Measurements from ENCODE around the gene DIP2A.
"Not testable (repeated sequence)": the region's sequence is repeated elsewhere in the genome, so short reads cannot be mapped to it uniquely, and the experiment has no call there.

The DIP2A gene

DNA sequence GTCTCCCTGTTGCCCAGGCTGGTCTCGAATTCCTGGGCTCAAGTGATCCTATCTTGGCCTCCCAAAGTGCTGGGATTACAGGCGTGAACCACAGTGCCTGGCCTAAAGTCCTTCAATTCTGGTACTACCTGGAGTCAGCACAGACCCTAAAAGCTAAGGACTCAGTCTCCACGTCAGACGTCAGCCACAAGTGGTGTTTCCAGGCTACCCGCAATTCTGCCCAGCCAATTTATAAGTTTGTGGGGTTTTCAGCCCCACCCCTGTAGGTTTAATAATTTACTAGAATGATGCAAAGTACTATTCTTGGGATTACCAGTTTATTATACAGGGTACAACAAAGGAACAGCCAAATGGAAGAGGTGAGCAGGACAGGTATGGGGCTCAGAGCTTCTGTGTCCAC, 10.6 kb upstream of the DIP2A start:
- no peak for DNase-seq (ENCODE audit: low spot score)

GRCh38 chr21:46448855-46449254, 9.8 kb upstream of the DIP2A start:
- not testable (repeated sequence) for DNase-seq (ENCODE audit: low spot score)

DNA sequence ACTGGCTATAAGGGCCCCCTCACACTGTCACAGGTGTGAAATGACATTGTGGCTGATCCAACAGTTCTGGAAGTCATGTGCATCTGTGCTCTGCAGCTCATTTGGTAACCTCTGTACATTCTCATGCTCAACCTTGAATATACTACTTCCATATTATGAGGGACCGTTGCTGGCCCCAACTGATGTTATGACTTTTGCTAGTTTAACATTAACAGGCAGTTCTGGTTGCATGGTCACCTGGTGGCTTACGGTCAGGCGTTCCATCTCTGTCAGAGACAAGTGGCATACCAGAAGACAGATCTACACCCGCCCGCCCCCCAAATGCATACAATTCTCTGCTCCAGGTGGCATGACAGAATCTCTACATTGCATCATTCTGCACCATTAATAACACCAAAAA, 6.0 kb upstream of the DIP2A start:
- no peak for DNase-seq (ENCODE audit: low spot score)

GRCh38 chr21:46454142-46454541, 4.5 kb upstream of the DIP2A start:
- DNase-seq (ENCODE audit: low spot score), result no peak

DNA sequence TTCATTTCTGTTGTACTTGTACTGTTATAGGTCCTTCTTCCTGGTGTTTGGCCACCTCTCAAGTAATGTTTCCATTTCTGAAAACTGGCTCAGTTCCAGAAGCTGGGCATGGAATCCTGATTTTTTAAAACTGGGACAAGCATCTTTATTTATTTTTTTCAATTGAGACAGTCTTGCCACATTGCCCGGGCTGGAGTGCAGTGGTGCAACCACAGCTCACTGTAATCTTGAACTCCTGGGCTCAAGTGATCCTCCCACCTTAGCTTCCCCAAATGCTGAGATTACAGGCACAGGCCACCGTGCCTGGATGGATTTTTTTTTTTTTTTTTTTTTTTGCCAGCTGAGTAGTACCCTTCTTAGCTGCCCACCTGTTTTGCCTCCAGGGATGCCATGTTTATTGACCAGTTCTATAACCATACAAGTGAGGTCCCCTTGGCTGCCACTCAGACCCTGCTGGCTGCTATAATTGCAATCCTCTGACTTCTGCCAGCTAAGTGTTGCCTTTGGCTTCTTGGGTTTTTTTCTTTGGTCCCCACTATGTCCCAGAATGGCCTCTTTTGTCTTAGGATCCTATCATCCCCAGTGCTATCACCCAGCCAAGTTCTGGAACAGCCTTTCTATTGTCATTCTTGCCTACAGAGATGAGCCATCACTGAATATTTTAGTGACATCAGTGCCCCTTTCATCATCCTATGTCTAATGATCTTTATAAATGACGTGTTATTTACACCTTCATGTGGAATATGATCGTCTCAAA, 3.9 kb upstream of the DIP2A start:
- peak; percentile 91 for DNase-seq (ENCODE audit: low spot score)

GRCh38 chr21:46455575-46456385, 2.9 kb upstream of the DIP2A start:
- peak; percentile 89 for DNase-seq (ENCODE audit: low spot score)

DNA sequence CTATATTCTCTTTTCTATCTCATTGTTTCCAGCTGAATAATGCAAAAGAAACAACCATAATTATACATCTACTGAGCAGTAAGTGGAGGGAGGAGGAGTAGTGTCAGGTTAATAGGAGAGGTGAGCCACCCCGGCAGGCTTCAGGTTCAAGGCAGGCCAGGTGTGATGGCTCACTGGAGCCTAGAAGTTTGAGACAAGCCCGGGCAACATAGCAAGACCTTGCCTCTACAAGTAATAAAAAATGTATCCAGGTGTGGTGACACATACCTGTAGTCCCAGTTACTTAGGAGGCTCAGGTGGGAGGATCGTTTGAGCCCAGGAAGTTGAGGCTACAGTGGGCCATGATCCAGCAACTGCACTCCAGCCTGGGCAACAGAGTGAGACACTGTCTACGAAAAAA, 1.9 kb upstream of the DIP2A start:
- no peak for DNase-seq (ENCODE audit: low spot score)

GRCh38 chr21:46457801-46458314, 833 bp upstream of the DIP2A start:
- DNase-seq (ENCODE audit: low spot score), result no peak

DNA sequence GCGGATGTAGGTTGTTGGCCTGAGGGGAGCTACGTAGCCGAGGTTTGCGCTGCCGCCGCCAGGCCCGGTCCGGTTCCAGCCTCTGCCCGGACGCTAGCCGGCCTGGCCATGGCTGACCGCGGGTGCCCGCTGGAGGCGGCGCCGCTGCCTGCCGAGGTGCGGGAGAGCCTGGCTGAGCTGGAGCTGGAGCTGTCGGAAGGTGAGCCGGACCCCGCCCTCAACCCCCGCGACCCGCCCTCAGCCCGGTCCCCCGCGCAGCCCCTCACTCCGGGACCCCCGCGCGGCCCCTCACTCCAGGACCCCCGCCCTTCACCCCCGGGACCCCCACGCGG, 299 bp downstream of the DIP2A start:
- DNase-seq (ENCODE audit: low spot score), result no peak

DNA sequence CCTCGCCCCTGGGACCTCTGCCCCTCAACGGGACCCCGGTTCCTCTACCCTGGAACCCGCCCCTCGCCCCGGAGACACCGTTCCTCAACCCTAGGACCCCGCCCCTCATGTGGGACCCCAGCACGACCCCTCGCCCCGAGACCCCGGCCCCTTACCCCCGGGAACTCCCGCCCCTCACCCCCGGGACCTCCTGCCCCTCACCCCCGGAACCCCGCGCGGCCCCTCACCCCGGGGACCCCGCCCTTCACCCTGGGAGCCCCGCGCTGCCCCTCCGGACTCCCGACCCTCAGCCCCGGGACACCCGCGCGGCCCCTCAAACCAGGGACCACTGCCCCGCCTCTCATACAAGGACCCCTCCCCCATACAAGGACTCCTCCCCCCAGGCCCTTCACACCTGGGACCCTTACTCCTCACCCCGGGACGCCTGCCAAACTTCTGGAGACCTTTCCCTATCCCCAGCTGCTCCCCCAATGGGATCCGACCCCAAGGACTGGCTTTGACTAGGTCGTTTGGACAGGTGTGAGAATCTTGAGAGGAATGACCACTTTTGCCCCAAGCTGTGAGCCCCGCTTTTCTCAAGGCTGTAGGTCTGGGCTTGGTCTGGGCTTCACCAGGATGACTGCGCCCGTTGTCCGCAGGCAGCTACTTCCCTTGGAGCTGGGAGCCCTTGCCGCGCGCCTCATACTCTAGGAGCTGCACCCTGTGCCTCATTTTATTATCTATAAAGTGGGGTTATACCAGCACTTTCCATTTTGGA, 843 bp downstream of the DIP2A start:
- DNase-seq (ENCODE audit: low spot score), result no peak

GRCh38 chr21:46461909-46462308, 3.2 kb downstream of the DIP2A start:
- no peak for DNase-seq (ENCODE audit: low spot score)

- DNase-seq (ENCODE audit: low spot score), result not testable (repeated sequence)
These were observed 6.5 kb downstream of the DIP2A start for GRCh38 chr21:46465153-46465552.

GRCh38 chr21:46465651-46466050, 7.0 kb downstream of the DIP2A start:
- DNase-seq (ENCODE audit: low spot score), result no peak

- no peak for DNase-seq (ENCODE audit: low spot score)
These were observed 9.6 kb downstream of the DIP2A start for GRCh38 chr21:46468108-46468774.

- no peak for DNase-seq (ENCODE audit: low spot score)
These were observed 10.6 kb downstream of the DIP2A start for GRCh38 chr21:46469275-46469674.

DNA sequence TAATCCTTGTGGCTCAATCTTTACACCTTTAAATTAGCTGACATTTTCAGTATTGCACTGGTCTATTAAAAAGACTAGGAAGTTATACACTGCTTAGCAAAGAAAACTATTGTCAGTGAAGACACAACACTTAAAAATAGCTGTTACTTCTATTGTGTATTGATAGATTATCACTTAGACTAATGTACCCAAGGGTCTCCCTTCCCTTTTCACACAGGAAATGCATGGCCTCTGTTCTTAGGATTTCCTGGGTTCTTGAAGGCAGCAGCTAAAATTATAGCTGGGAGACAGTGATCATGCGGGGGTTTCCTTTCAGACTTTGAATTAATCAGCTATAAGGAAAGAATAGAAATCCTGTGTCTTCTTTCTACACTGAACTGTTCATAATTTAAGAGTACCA, 12.8 kb downstream of the DIP2A start:
- no peak for DNase-seq (ENCODE audit: low spot score)

- no peak for DNase-seq (ENCODE audit: low spot score)
These were observed 13.6 kb downstream of the DIP2A start for GRCh38 chr21:46472246-46472645.

DNA sequence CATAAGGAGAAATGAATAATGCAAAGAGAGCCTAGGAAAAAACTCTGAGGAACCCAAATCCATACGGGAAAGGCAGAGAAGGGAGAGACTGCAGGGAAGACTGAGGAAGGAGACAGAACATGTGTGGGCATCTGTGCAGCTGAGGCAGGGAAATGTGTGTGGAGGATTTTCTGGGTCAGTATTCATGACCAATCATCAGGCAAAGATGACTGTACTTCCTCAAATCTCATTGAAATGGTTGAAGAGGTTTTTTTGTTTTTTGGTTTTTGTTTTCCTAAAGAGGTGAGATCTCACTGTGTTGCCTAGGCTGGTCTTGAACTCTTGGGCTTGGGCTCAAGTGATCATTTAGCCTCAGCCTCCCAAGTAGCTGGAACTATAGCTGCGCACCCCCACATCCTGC, 15.7 kb downstream of the DIP2A start:
- DNase-seq (ENCODE audit: low spot score), result no peak

DNA sequence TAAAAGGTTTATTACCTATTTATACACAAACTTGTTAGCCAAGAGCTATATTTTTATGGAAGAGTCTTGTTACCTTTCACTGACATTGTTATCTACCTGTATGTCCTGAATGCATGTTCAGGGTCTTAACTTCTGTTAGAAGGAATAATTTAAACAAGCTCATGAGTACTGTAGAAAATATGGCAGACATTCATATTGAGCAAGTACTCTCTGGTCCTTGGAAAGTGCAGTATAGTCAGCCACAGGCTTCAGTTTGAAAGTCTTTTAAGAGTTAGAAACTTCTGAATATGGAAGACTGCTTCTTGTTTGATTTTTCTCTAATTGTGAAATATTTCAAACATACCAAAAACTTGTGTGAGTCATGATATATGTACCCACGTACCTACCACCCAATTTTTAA, 16.6 kb downstream of the DIP2A start:
- no peak for DNase-seq (ENCODE audit: low spot score)

- DNase-seq (ENCODE audit: low spot score), result no peak
These were observed 19.1 kb downstream of the DIP2A start for GRCh38 chr21:46477765-46478164.

DNA sequence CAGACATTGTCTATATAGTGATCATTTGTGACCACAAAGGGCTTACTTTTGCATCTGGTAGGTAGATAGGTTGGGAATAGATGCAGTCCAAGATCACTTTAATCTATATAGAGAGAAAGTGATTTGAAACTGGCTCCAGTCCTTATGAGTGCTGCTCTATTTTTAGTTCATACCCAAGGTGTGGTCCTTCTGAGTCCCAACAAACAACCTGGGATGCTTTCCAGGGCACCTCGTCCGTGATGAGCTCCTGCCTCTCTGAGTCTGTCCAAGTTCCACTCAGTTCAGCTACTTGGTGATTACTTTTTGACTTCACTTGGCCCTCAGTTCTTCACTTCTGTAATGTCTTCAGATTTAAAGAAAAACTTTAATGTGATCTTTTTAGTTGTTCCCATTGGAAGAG, 20.2 kb downstream of the DIP2A start:
- DNase-seq (ENCODE audit: low spot score), result no peak

DNA sequence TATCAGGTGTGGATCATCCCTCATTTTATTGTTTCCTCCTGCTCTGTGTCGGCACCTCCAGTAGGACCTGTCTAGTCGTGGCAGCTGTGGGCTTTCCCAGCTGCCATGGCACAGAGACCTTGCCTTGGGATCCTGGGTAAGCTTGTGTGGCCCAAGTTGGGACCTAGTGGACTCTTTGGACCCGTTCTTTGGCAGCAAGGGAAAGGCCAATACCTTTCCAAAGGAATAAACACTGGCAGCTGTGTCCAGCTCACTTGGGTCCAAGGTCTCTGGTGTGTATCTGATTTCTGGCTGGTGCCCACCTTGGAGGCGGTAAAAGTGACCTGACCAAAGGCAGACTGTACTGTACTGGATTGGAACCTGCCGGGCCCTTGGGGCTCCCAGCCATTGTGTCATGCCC, 21.8 kb downstream of the DIP2A start:
- DNase-seq (ENCODE audit: low spot score), result no peak
